T-helper 2 cell treated with Interferon-gamma antibody and Interleukin-4, amounts not matched to agents 5 μg/mL and 100 μg/mL, for 36 hours (primary cell): Measurements from ENCODE around the gene MYLK2.

Experiments
- DNase-seq: peaks from one replicate; pipeline ENCODE4 v3.0.0; 2021; ENCODE audit warnings: low spot score
- H3K27ac Mint-ChIP-seq: one replicate; pipeline ENCODE4 v1.8.0; 2021; ENCODE audit warnings: mild to moderate bottlenecking, mixed read lengths
- H3K27me3 Mint-ChIP-seq: one replicate; pipeline ENCODE4 v1.8.0; 2021; ENCODE audit warnings: low read depth, mixed read lengths
- H3K36me3 Mint-ChIP-seq: one replicate; pipeline ENCODE4 v1.8.0; 2021; ENCODE audit warnings: low read depth, mixed read lengths
- H3K4me1 Mint-ChIP-seq: one replicate; pipeline ENCODE4 v1.8.0; 2021; ENCODE audit warnings: low read depth, mixed read lengths
- H3K4me3 Mint-ChIP-seq: one replicate; pipeline ENCODE4 v1.8.0; 2022; ENCODE audit warnings: mild to moderate bottlenecking, moderate library complexity, mixed read lengths
- H3K9me3 Mint-ChIP-seq: one replicate; pipeline ENCODE4 v1.8.0; 2021; ENCODE audit warnings: mixed read lengths

Gene MYLK2

DNA sequence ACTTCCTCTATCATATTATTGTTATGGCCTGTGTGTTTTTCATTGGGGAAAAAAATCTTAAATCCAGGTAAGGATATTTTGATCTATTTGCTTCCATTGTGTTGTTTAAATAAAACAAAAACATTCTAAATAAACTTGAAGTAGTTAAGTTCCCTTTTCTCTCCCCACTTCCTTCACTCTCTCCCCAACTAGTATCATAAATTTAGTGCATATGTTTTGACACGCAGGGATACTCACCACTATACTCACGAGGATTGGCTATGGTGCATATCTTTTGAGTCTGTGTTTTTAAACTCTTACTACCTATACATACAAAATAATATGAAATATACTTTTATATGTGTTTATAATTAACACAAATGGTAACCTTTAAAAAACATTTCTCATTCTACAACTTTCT lies 56.5 kb downstream of the MYLK2 start:
- H3K9me3 Mint-ChIP-seq: no peaks in the 10 kb centered on the region
- H3K4me3 Mint-ChIP-seq: no peak overlapping the region

DNA sequence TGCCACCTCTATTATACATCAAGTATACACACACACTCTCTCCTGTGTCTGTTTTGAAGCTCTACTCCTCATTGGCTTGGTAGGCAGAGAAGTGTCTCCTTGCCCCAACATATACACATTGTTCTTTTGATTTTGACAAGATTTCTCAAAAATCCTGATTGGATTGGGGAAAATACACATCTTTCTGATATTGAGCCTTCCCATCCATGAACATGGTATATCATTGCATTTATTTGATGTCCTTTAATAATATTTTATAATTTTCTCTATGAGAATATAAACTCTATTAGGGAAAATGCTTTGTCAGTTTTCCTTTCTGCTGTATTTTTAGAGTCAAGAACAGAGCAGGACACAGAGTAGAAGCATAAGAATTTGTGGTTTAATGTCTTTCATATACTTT lies 58.5 kb downstream of the MYLK2 start:
- no peak overlapping the region for H3K4me3 Mint-ChIP-seq

More for the DNA sequence above, 56.5 kb downstream of the MYLK2 start:
- peaks cover 10% of the 10 kb centered on the region for H3K4me1 Mint-ChIP-seq
- no peak overlapping the region for H3K27ac Mint-ChIP-seq
- DNase-seq: no peak
- H3K36me3 Mint-ChIP-seq: no peaks in the 10 kb centered on the region
- H3K27me3 Mint-ChIP-seq: peaks cover 60% of the 10 kb centered on the region

DNA sequence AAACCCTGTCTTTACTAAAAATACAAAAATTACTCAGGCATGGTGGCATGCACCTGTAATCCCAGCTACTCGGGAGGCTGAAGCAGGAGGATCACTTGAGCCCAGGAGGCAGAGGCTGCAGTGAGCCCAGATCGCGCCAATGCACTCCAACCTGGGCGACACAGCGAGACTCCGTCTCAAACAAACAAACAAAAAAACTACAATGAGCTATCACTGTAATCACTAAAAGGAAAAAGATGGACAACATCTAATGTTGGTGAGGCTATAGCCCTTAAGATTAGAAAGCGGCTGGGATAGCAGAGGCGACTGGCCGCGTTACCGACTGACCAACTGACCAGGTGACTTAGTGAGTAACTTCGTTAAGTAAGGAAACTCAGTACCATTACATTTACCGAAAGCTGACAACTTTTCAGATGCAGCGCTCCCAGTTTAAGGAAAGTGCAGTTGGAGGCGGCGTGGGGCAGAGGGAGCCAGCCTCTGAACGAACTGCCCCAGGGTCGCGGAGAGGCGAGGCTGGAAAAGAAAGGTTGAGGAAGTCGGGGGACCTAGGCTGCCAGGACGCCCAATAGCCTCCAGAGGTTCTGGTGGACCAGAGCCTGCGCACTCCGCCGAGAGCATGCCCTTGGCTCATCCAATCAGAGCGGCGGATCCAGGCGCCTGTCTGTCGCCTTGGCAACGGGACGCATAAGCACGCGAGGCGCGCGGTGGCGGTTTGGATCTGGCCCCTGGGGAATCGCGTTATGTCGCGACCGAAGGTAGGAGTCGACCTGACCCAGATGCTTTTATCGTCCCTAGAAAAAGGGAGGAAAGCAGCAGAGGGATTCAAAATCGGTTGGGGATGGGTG lies 60.2 kb downstream of the MYLK2 start:
- Mint-ChIP-seq H3K4me1 (peaks cover 10% of the 10 kb centered on the region), H3K36me3 (no peaks in the 10 kb centered on the region), H3K9me3 (no peaks in the 10 kb centered on the region), H3K27ac (peak overlapping the region; percentile 72), H3K27me3 (peaks cover 37% of the 10 kb centered on the region), H3K4me3 (peak overlapping the region; percentile 89)
- peak; percentile 80 for DNase-seq

More for the DNA sequence above, 58.5 kb downstream of the MYLK2 start:
- no peak for DNase-seq
- Mint-ChIP-seq H3K27me3 (peaks cover 44% of the 10 kb centered on the region), H3K36me3 (no peaks in the 10 kb centered on the region), H3K27ac (no peak overlapping the region), H3K9me3 (no peaks in the 10 kb centered on the region), H3K4me1 (peaks cover 10% of the 10 kb centered on the region)

DNA sequence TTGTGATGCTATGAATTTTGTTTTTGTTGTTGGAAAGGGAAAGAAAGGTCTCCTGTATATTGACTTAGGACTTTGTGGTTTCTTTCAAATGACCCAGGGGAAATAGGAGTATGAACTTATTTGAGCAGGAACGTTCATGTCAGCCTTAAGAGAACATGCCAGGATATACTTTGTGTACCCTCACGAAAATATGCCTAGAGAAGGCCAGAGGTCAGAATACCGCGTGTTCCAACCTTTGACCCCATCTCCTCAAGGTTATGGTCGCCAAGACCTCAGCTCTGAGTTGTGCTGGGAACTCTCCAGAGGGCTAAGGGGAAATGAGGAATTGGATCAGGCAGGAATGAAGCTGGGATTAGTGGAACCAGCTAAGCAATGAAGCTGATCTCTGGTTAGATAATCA lies 62.8 kb downstream of the MYLK2 start:
- Mint-ChIP-seq H3K36me3 (no peaks in the 10 kb centered on the region), H3K27me3 (peaks cover 27% of the 10 kb centered on the region), H3K27ac (no peak overlapping the region), H3K9me3 (no peaks in the 10 kb centered on the region), H3K4me1 (peaks cover 10% of the 10 kb centered on the region), H3K4me3 (no peak overlapping the region)
- DNase-seq: no peak

DNA sequence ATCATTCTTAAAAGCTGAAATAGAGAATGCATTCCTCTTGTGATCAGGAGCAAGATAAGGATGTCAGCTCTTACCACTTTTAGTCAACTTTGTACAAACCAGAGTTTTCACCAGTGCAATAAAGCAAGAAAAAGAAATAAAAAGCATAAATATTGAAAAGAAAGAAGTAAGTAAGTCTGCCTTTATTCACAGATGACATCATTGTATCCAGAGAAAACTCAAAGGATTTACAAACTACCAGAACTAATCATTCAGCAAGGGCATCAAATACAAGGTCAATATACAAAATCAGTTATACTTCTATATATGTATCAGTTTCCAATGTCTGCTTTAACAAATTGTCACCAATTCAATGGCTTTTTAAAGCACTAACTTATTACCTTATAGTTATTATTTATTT lies 64.7 kb downstream of the MYLK2 start:
- peaks cover 10% of the 10 kb centered on the region for H3K4me1 Mint-ChIP-seq
- no peak overlapping the region for H3K27ac Mint-ChIP-seq
- H3K9me3 Mint-ChIP-seq: no peaks in the 10 kb centered on the region
- no peak for DNase-seq
- H3K36me3 Mint-ChIP-seq: no peaks in the 10 kb centered on the region
- peaks cover 21% of the 10 kb centered on the region for H3K27me3 Mint-ChIP-seq
- no peak overlapping the region for H3K4me3 Mint-ChIP-seq
